HepG2 (cell line): ENCODE measurements around the gene LHFPL6. TPM values are rescaled to one million over a fixed set of nuclear protein-coding genes. Genes with fewer than 3 reads are reported as not detected.

Source experiments
- ATAC-seq: fragments of 200-7000 bp; cut with Tn5 transposase; 3 replicates; pipeline ENCODE4 v1.9.1; 2020; ENCODE audit warnings: mild to moderate bottlenecking, moderate library complexity
- BruUV-seq: library from RNA; stranded (reverse); fragments of 400-500 nt; replicated peaks from 2 replicates; lab custom pipeline; 2021; lab: Mats Ljungman, UMichigan
- CTCF ChIA-PET: fragments of 300-600 bp; formaldehyde crosslinking; extraction: SDS; loops from one replicate; lab custom pipeline; 2021; ENCODE audit warnings: low total read pairs, inconsistent platforms, low intra/inter-chr PET ratio; lab: Yijun Ruan, JAX
- POLR2A ChIA-PET: fragments of 350-600 bp; sonication (Branson Sonifier 250); formaldehyde crosslinking; loops from one replicate; lab custom pipeline; 2020; ENCODE audit warnings: antibody characterized with exemption, inconsistent platforms; lab: Yijun Ruan, JAX
- DNase-seq: peaks from one replicate; pipeline ENCODE4 v3.0.0-alpha.2; 2015; ENCODE audit warnings: low spot score
- FAIRE-seq: peaks from 3 replicates; lab custom pipeline; 2011; peaks lifted over from hg19 to GRCh38; lab: Jason Lieb, UNC
- H2AFZ ChIP-seq: one replicate; pipeline ENCODE4 v1.6.1; 2011; ENCODE audit warnings: low read length, inconsistent platforms
- H3K27ac ChIP-seq: fragments of 300-600 bp; 3 replicates; pipeline ENCODE4 v1.8.0; 2011; ENCODE audit warnings: mixed run types, mild to moderate bottlenecking, mixed read lengths, low read length, inconsistent platforms; ENCODE audit not compliant: insufficient read depth; ENCODE audit errors: extremely low read length
- H3K27me3 ChIP-seq, 2 experiments: fragments of 200-600 bp in 1 of 2; 2 replicates in 1 of 2; 3 replicates in 1 of 2; pipeline versions ENCODE4 v1.6.0 to v1.8.0; 2011; ENCODE audit warnings: low read length in 2 of 2, mild to moderate bottlenecking in 2 of 2, moderate library complexity in 2 of 2, inconsistent platforms in 1 of 2; ENCODE audit not compliant: insufficient read depth in 2 of 2, control insufficient read depth in 1 of 2
- H3K36me3 ChIP-seq, 2 experiments: fragments of 200-600 bp in 1 of 2; replicated peaks in 1 of 2; 2 replicates in 1 of 2; 3 replicates in 1 of 2; pipeline versions ENCODE4 v1.5.1 to v1.8.0; 2011; ENCODE audit warnings: low read length in 2 of 2, inconsistent platforms in 1 of 2; ENCODE audit not compliant: insufficient read depth in 2 of 2, control insufficient read depth in 1 of 2
- H3K4me1 ChIP-seq: 2 replicates; pipeline ENCODE4 v1.5.1; 2012; ENCODE audit warnings: low read length, inconsistent platforms; ENCODE audit not compliant: insufficient read depth
- H3K4me2 ChIP-seq: 2 replicates; pipeline ENCODE4 v1.6.0; 2011; ENCODE audit warnings: low read depth, low read length, inconsistent platforms
- H3K4me3 ChIP-seq, 3 experiments: fragments of 200-600 bp in 1 of 3; sonication (generic), shearing (Covaris generic) in 1 of 3; replicated peaks in 1 of 3; 2 replicates each; pipeline ENCODE4 v1.5.1; 2011 to 2016; ENCODE audit warnings: low read length in 3 of 3, inconsistent platforms in 2 of 3, low read depth in 2 of 3, mild to moderate bottlenecking in 2 of 3, control low read depth in 1 of 3, mixed read lengths in 1 of 3; ENCODE audit not compliant: insufficient read depth in 1 of 3
- H3K79me2 ChIP-seq: one replicate; pipeline ENCODE4 v1.6.1; 2011; ENCODE audit warnings: low read length, inconsistent platforms; ENCODE audit not compliant: insufficient read depth
- H3K9ac ChIP-seq: 2 replicates; pipeline ENCODE4 v1.6.0; 2011; ENCODE audit warnings: mild to moderate bottlenecking, low read depth, low read length, inconsistent platforms; ENCODE audit not compliant: insufficient read depth
- H3K9me3 ChIP-seq: 2 replicates; pipeline ENCODE4 v1.5.1; 2012; ENCODE audit warnings: mild to moderate bottlenecking, low read length
- H4K20me1 ChIP-seq: 2 replicates; pipeline ENCODE4 v1.6.0; 2011; ENCODE audit warnings: inconsistent platforms, mild to moderate bottlenecking, low read length, moderate library complexity; ENCODE audit not compliant: insufficient read depth
- KDM5A ChIP-seq: fragments of 200-600 bp; sonication (generic); IDR thresholded peaks from 2 replicates; pipeline ENCODE4 v1.7.0; 2018; ENCODE audit warnings: antibody characterized with exemption, mild to moderate bottlenecking, low read length, borderline replicate concordance
- MAFF ChIP-seq: IDR thresholded peaks from 2 replicates; pipeline ENCODE4 v1.6.1; 2011; ENCODE audit warnings: low read depth, low read length, improper control_type of control experiment
- NBN ChIP-seq: fragments of 450-650 bp; conservative IDR thresholded peaks from 2 replicates; pipeline ENCODE4 v1.6.1; 2017
- PBX2 ChIP-seq: IDR thresholded peaks from 2 replicates; pipeline ENCODE4 v1.6.1; 2016; ENCODE audit warnings: control low read depth
- YY1 ChIP-seq: IDR thresholded peaks from 2 replicates; pipeline ENCODE4 v1.6.1; 2011; ENCODE audit warnings: low read length, low read depth, moderate library complexity, mild to moderate bottlenecking; ENCODE audit not compliant: insufficient read depth, insufficient replicate concordance
- ZBTB4 ChIP-seq: sonication (generic); formaldehyde crosslinking; IDR thresholded peaks from 2 replicates; pipeline ENCODE4 v1.4.0; 2020; ENCODE audit warnings: missing genetic modification reagents, mild to moderate bottlenecking, borderline replicate concordance
- ZBTB42 ChIP-seq: sonication (generic); formaldehyde crosslinking; IDR thresholded peaks from 2 replicates; pipeline ENCODE4 v1.5.0; 2020; ENCODE audit warnings: mild to moderate bottlenecking, missing genetic modification reagents
- ZBTB43 ChIP-seq: sonication (generic); formaldehyde crosslinking; conservative IDR thresholded peaks from 2 replicates; pipeline ENCODE4 v1.4.0; 2020; ENCODE audit warnings: missing genetic modification reagents
- ZEB1 ChIP-seq: IDR thresholded peaks from 2 replicates; pipeline ENCODE4 v1.6.1; 2012; ENCODE audit warnings: mild to moderate bottlenecking, low read depth, inconsistent platforms; ENCODE audit not compliant: insufficient replicate concordance
- ZFYVE20 ChIP-seq: sonication (generic); formaldehyde crosslinking; IDR thresholded peaks from 2 replicates; pipeline ENCODE4 v1.8.0; 2023; ENCODE audit warnings: low read depth, mild to moderate bottlenecking, moderate library complexity, missing genetic modification reagents, borderline replicate concordance
- ZNF282 ChIP-seq: fragments of 450-650 bp; IDR thresholded peaks from 2 replicates; pipeline ENCODE4 v1.6.1; 2018; ENCODE audit not compliant: partially characterized antibody
- ZNF607 ChIP-seq: sonication (generic); formaldehyde crosslinking; IDR thresholded peaks from 2 replicates; pipeline ENCODE4 v1.5.1; 2020; ENCODE audit warnings: missing genetic modification reagents, mild to moderate bottlenecking, borderline replicate concordance
- ZNF790 ChIP-seq: sonication (generic); formaldehyde crosslinking; IDR thresholded peaks from 2 replicates; pipeline ENCODE4 v1.8.0; 2022; ENCODE audit warnings: missing genetic modification reagents, mild to moderate bottlenecking, borderline replicate concordance
- WGBS: methylation state at CpG from one replicate; pipeline ENCODE4 v1.1.6; 2017; ENCODE audit warnings: low lambda C conversion rate; 5-methylcytosine and 5-hydroxymethylcytosine counted together
- in situ Hi-C: cut with HindIII; loops from 2 replicates; pipeline ENCODE4 v1.10.0; 2017; ENCODE audit warnings: low pct_unique_long_range_greater_than_20kb; ENCODE audit not compliant: extremely low pct_ligation_motif_present
- intact Hi-C: fragments of 100-400 bp; cut with micrococcal nuclease; formaldehyde crosslinking; loops from one replicate; pipeline ENCODE4 v1.10.0; 2022; ENCODE audit not compliant: unreplicated experiment
- polyA plus RNA-seq, 8 experiments: library from polyadenylated mRNA; depleted of rRNA in 3 of 8; stranded (reverse) in 7 of 8; unstranded in 1 of 8; fragments of >200 nt; fragmentation: Illumina TruSeq in 4 of 8; extraction: Trizol in 4 of 8; gene quantifications; 2 replicates each; pipeline versions ENCODE4 v1.2.1 to v1.2.3, GENCODE V29; 2011 to 2016; ENCODE audit warnings: low read depth in 4 of 8, missing spikeins in 1 of 8, mixed read lengths in 1 of 8; ENCODE audit not compliant: insufficient read depth in 1 of 8
- total RNA-seq, 5 experiments: library from RNA; depleted of rRNA; stranded (reverse); fragments of >200 nt; fragmentation: Illumina TruSeq; extraction: Trizol; gene quantifications; 2 replicates each; pipeline ENCODE4 v1.2.3, GENCODE V29; 2016; ENCODE audit warnings: low read depth in 1 of 5

The LHFPL6 gene
- total and polyA plus RNA-seq, 2 of the 13 experiments (the other 11 are each of a cell fraction or from before 2014, with no cell fraction given): not detected

GRCh38 chr13:39524795-39525194 is 78.2 kb downstream of the LHFPL6 start (continued):
- no peak for TF ChIP-seq PBX2 (CRISPR knock-in tag)

GRCh38 chr13:39522329-39522728 is 80.7 kb downstream of the LHFPL6 start:
- 0% methylated on average over 4 of the region's 4 CpGs for WGBS
- H3K9me3 ChIP-seq: no peaks in the 10 kb centered on the region
- H3K9ac ChIP-seq: no peak overlapping the region
- no peaks in the 10 kb centered on the region; a peak in 1 of 5 replicates for H3K27me3 ChIP-seq
- no peaks in the 10 kb centered on the region for H3K4me1 ChIP-seq
- H3K4me2 ChIP-seq: no peak overlapping the region
- no TSS peak for BruUV-seq
- no peak overlapping the region for H3K27ac ChIP-seq
- POLR2A ChIA-PET: no interaction called here
- TF ChIP-seq KDM5A (no peak), YY1 (no peak), ZBTB43 (CRISPR knock-in tag) (no peak), ZBTB42 (no peak), ZBTB4 (CRISPR knock-in tag) (no peak), ZFYVE20 (CRISPR knock-in tag) (no peak), ZEB1 (no peak), NBN (no peak), ZNF790 (CRISPR knock-in tag) (no peak), ZNF282 (no peak), ZNF607 (CRISPR knock-in tag) (no peak), MAFF (no peak)
- TF ChIP-seq, all 625 proteins: peak for 0
- DNase-seq: no peak
- FAIRE-seq: no peak
- CTCF ChIA-PET: no interaction called here
- Histone ChIP-seq H3K4me3 (no peak overlapping the region), H2AFZ (no peak overlapping the region), H3K79me2 (no peaks in the 10 kb centered on the region), H4K20me1 (no peaks in the 10 kb centered on the region), H3K36me3 (no peaks in the 10 kb centered on the region)
- in situ Hi-C loops: no loop called here
- no peak for ATAC-seq
- intact Hi-C loops: no loop called here
